WTC11 (cell line): ENCODE data around the gene UBE2F. TPM values are rescaled to one million over a fixed set of nuclear protein-coding genes. Genes with fewer than 3 reads are reported as not detected.
"Not testable (repeated sequence)": the region's sequence is repeated elsewhere in the genome, so short reads cannot be mapped to it uniquely, and the experiment has no call there.

Experiments
- ATAC-seq: fragments of 200-7000 bp; cut with Tn5 transposase; 2 replicates; pipeline ENCODE4 v1.10.0; 2021; ENCODE audit warnings: mild to moderate bottlenecking, moderate library complexity
- CTCF ChIA-PET: fragments of 300-600 bp; sonication (Branson Sonifier 250); formaldehyde crosslinking; loops from one replicate; lab custom pipeline; 2021; ENCODE audit warnings: antibody characterized with exemption; lab: Charles Lee
- POLR2A ChIA-PET: fragments of 350-600 bp; sonication (Branson Sonifier 250); formaldehyde crosslinking; loops from one replicate; lab custom pipeline; 2021; ENCODE audit warnings: antibody characterized with exemption; lab: Charles Lee
- DNase-seq: peaks from one replicate; pipeline ENCODE4 v3.0.0; 2021; ENCODE audit warnings: low spot score
- H3K27ac Mint-ChIP-seq: 2 replicates; pipeline ENCODE4 v1.8.0; 2021; ENCODE audit warnings: mixed read lengths
- H3K27me3 Mint-ChIP-seq: 2 replicates; pipeline ENCODE4 v1.8.0; 2021; ENCODE audit warnings: low read depth, mild to moderate bottlenecking, moderate library complexity, mixed read lengths
- H3K36me3 Mint-ChIP-seq: 2 replicates; pipeline ENCODE4 v1.8.0; 2021; ENCODE audit warnings: mixed read lengths
- H3K4me1 Mint-ChIP-seq: 2 replicates; pipeline ENCODE4 v1.8.0; 2022; ENCODE audit warnings: mixed read lengths
- H3K4me3 Mint-ChIP-seq: 2 replicates; pipeline ENCODE4 v1.8.0; 2021; ENCODE audit warnings: mild to moderate bottlenecking, moderate library complexity, mixed read lengths
- H3K9me3 Mint-ChIP-seq: 2 replicates; pipeline ENCODE4 v1.8.0; 2021; ENCODE audit warnings: mixed read lengths
- CBFB ChIP-seq: sonication (generic); formaldehyde crosslinking; IDR thresholded peaks from 2 replicates; pipeline ENCODE4 v1.8.1; 2022; ENCODE audit warnings: mild to moderate bottlenecking, low read depth, missing genetic modification reagents
- CREB1 ChIP-seq: sonication (generic); formaldehyde crosslinking; IDR thresholded peaks from 2 replicates; pipeline ENCODE4 v1.8.0; 2023; ENCODE audit warnings: mild to moderate bottlenecking, missing genetic modification reagents
- E2F4 ChIP-seq: sonication (generic); formaldehyde crosslinking; IDR thresholded peaks from 2 replicates; pipeline ENCODE4 v1.8.1; 2022; ENCODE audit warnings: low read depth, mild to moderate bottlenecking, moderate library complexity, missing genetic modification reagents, borderline replicate concordance
- E2F5 ChIP-seq: sonication (generic); formaldehyde crosslinking; IDR thresholded peaks from 2 replicates; pipeline ENCODE4 v1.8.1; 2022; ENCODE audit warnings: mild to moderate bottlenecking, moderate library complexity, missing genetic modification reagents
- ELF4 ChIP-seq: sonication (generic); formaldehyde crosslinking; IDR thresholded peaks from 2 replicates; pipeline ENCODE4 v1.8.1; 2022; ENCODE audit warnings: low read depth, mild to moderate bottlenecking, moderate library complexity, missing genetic modification reagents
- ESRRA ChIP-seq: sonication (generic); formaldehyde crosslinking; IDR thresholded peaks from 2 replicates; pipeline ENCODE4 v1.8.1; 2022; ENCODE audit warnings: mild to moderate bottlenecking, missing genetic modification reagents, borderline replicate concordance
- GTF2I ChIP-seq: fragments of 250-450 bp; sonication (Bioruptor Pico); conservative IDR thresholded peaks from 2 replicates; pipeline ENCODE4 v1.4.0; 2021; ENCODE audit warnings: mild to moderate bottlenecking
- KAT7 ChIP-seq: sonication (generic); formaldehyde crosslinking; IDR thresholded peaks from 2 replicates; pipeline ENCODE4 v1.8.1; 2023; ENCODE audit warnings: missing genetic modification reagents, mild to moderate bottlenecking, borderline replicate concordance
- NR1H2 ChIP-seq: sonication (generic); formaldehyde crosslinking; IDR thresholded peaks from 2 replicates; pipeline ENCODE4 v1.9.0; 2021; ENCODE audit warnings: mild to moderate bottlenecking, moderate library complexity, missing genetic modification reagents
- RELA ChIP-seq: sonication (generic); formaldehyde crosslinking; IDR thresholded peaks from 2 replicates; pipeline ENCODE4 v1.8.1; 2022; ENCODE audit warnings: missing genetic modification reagents, mild to moderate bottlenecking, borderline replicate concordance
- RORB ChIP-seq: fragments of 250-450 bp; sonication (Bioruptor Pico); IDR thresholded peaks from 2 replicates; pipeline ENCODE4 v1.9.0; 2021; ENCODE audit warnings: mild to moderate bottlenecking
- STAT6 ChIP-seq: sonication (generic); formaldehyde crosslinking; conservative IDR thresholded peaks from 2 replicates; pipeline ENCODE4 v1.8.1; 2023; ENCODE audit warnings: mild to moderate bottlenecking, low read depth, missing genetic modification reagents, moderate library complexity
- TCF7 ChIP-seq: sonication (generic); formaldehyde crosslinking; IDR thresholded peaks from 2 replicates; pipeline ENCODE4 v1.8.0; 2022; ENCODE audit warnings: mild to moderate bottlenecking, low read depth, missing genetic modification reagents, moderate library complexity
- ZBTB43 ChIP-seq: sonication (generic); formaldehyde crosslinking; IDR thresholded peaks from 2 replicates; pipeline ENCODE4 v1.8.1; 2023; ENCODE audit warnings: mild to moderate bottlenecking, missing genetic modification reagents
- ZNF138 ChIP-seq: sonication (generic); formaldehyde crosslinking; conservative IDR thresholded peaks from 2 replicates; pipeline ENCODE4 v1.8.1; 2022; ENCODE audit warnings: mild to moderate bottlenecking, moderate library complexity, missing genetic modification reagents
- ZNF232 ChIP-seq: sonication (generic); formaldehyde crosslinking; IDR thresholded peaks from 2 replicates; pipeline ENCODE4 v1.8.0; 2022; ENCODE audit warnings: mild to moderate bottlenecking, missing genetic modification reagents
- total RNA-seq: library from RNA; stranded (reverse); gene quantifications from 3 replicates; pipeline ENCODE4 v1.2.3, GENCODE V29; 2021
- TF ChIP-seq, protein P1 (sequence below): sonication (generic); formaldehyde crosslinking; IDR thresholded peaks from 2 replicates; pipeline ENCODE4 v1.8.0; 2023; ENCODE audit warnings: mild to moderate bottlenecking, missing genetic modification reagents
- TF ChIP-seq, protein P2 (sequence below): fragments of 250-450 bp; sonication (Bioruptor Pico); IDR thresholded peaks from 2 replicates; pipeline ENCODE4 v2.1.2; 2022; ENCODE audit warnings: mild to moderate bottlenecking, moderate library complexity
- TF ChIP-seq, protein P3 (sequence below): sonication (generic); formaldehyde crosslinking; conservative IDR thresholded peaks from 2 replicates; pipeline ENCODE4 v1.8.1; 2022; ENCODE audit warnings: mild to moderate bottlenecking, missing genetic modification reagents

Gene UBE2F
- total RNA-seq, 1 experiment from 2014 or later, result 49.5 TPM

- ChIA-PET POLR2A (no interaction called here), CTCF (no interaction called here)
- Mint-ChIP-seq H3K27ac (no peak overlapping the region), H3K4me3 (no peak overlapping the region), H3K27me3 (no peaks in the 10 kb centered on the region), H3K36me3 (peaks cover 38% of the 10 kb centered on the region), H3K4me1 (peaks cover 8% of the 10 kb centered on the region), H3K9me3 (no peaks in the 10 kb centered on the region)
- ATAC-seq (no peak), DNase-seq (no peak)
- TF ChIP-seq, protein P1, sequence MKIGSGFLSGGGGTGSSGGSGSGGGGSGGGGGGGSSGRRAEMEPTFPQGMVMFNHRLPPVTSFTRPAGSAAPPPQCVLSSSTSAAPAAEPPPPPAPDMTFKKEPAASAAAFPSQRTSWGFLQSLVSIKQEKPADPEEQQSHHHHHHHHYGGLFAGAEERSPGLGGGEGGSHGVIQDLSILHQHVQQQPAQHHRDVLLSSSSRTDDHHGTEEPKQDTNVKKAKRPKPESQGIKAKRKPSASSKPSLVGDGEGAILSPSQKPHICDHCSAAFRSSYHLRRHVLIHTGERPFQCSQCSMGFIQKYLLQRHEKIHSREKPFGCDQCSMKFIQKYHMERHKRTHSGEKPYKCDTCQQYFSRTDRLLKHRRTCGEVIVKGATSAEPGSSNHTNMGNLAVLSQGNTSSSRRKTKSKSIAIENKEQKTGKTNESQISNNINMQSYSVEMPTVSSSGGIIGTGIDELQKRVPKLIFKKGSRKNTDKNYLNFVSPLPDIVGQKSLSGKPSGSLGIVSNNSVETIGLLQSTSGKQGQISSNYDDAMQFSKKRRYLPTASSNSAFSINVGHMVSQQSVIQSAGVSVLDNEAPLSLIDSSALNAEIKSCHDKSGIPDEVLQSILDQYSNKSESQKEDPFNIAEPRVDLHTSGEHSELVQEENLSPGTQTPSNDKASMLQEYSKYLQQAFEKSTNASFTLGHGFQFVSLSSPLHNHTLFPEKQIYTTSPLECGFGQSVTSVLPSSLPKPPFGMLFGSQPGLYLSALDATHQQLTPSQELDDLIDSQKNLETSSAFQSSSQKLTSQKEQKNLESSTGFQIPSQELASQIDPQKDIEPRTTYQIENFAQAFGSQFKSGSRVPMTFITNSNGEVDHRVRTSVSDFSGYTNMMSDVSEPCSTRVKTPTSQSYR, result no peak
- TF ChIP-seq KAT7 (CRISPR knock-in tag), result no peak
- no peak for TF ChIP-seq CBFB (CRISPR knock-in tag)
- TF ChIP-seq TCF7, result no peak
- TF ChIP-seq ELF4 (CRISPR knock-in tag), result no peak
- no peak for TF ChIP-seq RELA
- TF ChIP-seq NR1H2, result no peak
- TF ChIP-seq, protein P2, sequence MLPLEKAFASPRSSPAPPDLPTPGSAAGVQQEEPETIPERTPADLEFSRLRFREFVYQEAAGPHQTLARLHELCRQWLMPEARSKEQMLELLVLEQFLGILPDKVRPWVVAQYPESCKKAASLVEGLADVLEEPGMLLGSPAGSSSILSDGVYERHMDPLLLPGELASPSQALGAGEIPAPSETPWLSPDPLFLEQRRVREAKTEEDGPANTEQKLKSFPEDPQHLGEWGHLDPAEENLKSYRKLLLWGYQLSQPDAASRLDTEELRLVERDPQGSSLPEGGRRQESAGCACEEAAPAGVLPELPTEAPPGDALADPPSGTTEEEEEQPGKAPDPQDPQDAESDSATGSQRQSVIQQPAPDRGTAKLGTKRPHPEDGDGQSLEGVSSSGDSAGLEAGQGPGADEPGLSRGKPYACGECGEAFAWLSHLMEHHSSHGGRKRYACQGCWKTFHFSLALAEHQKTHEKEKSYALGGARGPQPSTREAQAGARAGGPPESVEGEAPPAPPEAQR (CRISPR knock-in tag), result no peak
- no peak for TF ChIP-seq ZBTB43
- TF ChIP-seq CREB1 (CRISPR knock-in tag), result no peak
- TF ChIP-seq STAT6, result no peak
- TF ChIP-seq, protein P3, sequence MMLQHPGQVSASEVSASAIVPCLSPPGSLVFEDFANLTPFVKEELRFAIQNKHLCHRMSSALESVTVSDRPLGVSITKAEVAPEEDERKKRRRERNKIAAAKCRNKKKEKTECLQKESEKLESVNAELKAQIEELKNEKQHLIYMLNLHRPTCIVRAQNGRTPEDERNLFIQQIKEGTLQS (CRISPR knock-in tag), result no peak
- TF ChIP-seq ZNF232 (CRISPR knock-in tag), result no peak
- no peak for TF ChIP-seq GTF2I (CRISPR knock-in tag)
- TF ChIP-seq E2F4 (CRISPR knock-in tag), result no peak
- no peak for TF ChIP-seq ESRRA (CRISPR knock-in tag)
- TF ChIP-seq E2F5 (CRISPR knock-in tag), result no peak
- TF ChIP-seq ZNF138 (CRISPR knock-in tag), result no peak
- no peak for TF ChIP-seq RORB
Observed at GRCh38 chr2:238032755-238033337, 66.0 kb downstream of the UBE2F start.

DNA sequence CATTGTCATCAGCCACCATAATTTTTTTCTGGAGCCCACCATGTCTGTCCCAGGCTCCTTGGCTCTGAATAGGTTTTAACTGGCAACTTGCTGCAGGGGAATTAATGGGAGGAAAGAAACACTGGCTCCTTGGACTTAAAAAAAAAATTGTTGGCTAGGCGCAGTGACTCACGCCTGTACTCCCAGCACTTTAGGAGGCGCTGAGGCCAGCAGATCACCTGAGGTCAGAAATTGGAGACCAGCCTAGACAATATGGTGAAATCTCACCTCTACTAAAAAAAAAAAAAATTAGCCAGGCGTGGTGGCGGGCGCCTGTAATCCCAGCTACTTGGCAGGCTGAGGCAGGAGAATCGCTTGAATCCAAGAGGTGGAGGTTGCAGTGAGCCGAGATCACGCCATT, 67.2 kb downstream of the UBE2F start:
- H3K36me3 Mint-ChIP-seq, result peaks cover 43% of the 10 kb centered on the region
- H3K4me3 Mint-ChIP-seq, ATAC-seq, DNase-seq, H3K4me1 Mint-ChIP-seq, H3K9me3 Mint-ChIP-seq, CTCF ChIA-PET, POLR2A ChIA-PET, H3K27ac Mint-ChIP-seq, H3K27me3 Mint-ChIP-seq: not testable (repeated sequence)
